Measurements from ENCODE around the gene VILL. TPM values are rescaled to one million over a fixed set of nuclear protein-coding genes. Genes with fewer than 3 reads are reported as not detected.

Gene VILL
- total RNA-seq, 1 experiment from 2014 or later, result 2.9 TPM

DNA sequence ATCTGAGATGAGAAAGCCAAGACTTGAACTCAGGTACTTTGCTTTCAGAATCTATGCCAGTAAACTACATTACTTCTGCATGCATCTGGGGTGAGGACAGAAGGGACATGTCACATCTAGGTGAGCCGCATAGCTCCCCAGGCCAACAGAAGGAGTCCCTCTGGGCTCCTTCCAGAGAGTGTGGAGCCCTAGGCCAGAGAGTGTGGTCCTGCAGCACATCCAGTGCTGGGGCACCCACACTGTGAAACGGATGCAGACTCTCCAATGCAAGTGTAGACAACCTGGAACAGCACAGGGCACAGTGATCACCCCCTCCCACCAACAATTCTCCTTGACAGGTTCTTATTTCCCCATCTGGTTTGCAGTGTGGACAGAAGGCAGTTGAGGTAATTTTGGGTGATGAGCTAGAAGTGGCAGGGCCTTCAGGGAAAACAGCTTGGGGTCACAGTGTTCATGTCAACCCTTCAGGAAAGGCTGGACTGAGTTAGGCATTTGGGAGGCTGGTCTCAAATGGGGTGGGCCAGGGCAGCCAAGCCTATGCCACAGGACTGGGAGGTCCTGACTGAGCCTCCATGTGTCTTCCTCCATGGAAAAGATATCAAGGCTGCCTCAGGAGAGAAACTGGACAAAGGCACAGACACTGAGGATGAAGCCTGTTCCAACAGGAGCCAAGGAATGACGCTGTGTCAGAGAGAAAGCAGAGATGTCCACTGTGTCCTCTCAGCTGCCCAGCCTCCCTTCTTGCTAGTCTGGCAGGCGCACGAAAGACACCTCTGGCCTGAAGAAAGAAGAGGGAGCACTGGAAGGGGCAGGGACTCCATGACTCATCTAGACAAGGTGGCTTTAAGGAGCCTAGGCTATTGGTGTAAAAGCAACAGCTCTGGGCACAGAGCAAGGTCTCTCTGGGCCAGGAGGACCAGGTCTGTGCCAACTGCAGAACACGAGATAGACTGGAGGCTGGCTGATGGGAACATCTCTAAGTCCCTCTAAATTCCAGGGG lies 37.2 kb downstream of the VILL start:
- no peak overlapping the region for H3K4me3 ChIP-seq (ENCODE audit: low read depth, low read length, poor library complexity, severe bottlenecking)
- ChIA-PET POLR2A (ENCODE audit: low non-redundant PET) (no interaction called here), CTCF (no interaction called here)
- no peaks in the 10 kb centered on the region for H3K4me1 ChIP-seq (ENCODE audit: insufficient read depth, low read length, poor library complexity, severe bottlenecking)
- BruUV-seq (replicated peaks), result no TSS peak
- TF ChIP-seq, protein P1, sequence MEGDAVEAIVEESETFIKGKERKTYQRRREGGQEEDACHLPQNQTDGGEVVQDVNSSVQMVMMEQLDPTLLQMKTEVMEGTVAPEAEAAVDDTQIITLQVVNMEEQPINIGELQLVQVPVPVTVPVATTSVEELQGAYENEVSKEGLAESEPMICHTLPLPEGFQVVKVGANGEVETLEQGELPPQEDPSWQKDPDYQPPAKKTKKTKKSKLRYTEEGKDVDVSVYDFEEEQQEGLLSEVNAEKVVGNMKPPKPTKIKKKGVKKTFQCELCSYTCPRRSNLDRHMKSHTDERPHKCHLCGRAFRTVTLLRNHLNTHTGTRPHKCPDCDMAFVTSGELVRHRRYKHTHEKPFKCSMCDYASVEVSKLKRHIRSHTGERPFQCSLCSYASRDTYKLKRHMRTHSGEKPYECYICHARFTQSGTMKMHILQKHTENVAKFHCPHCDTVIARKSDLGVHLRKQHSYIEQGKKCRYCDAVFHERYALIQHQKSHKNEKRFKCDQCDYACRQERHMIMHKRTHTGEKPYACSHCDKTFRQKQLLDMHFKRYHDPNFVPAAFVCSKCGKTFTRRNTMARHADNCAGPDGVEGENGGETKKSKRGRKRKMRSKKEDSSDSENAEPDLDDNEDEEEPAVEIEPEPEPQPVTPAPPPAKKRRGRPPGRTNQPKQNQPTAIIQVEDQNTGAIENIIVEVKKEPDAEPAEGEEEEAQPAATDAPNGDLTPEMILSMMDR (conservative IDR thresholded peaks at IDR 0.05; ENCODE audit: low read depth, low read length), result no peak
- TF ChIP-seq EZH2 (IDR thresholded peaks at IDR 0.05; ENCODE audit: borderline replicate concordance, low read depth, low read length, poor library complexity, severe bottlenecking), result no peak
- H3K27ac ChIP-seq (ENCODE audit: low read depth, low read length, poor library complexity, severe bottlenecking), result no peak overlapping the region
- DNase-seq (ENCODE audit: low spot score), result no peak
- intact Hi-C loops (cut with micrococcal nuclease; ENCODE audit: unreplicated experiment), result no loop called here
- H3K36me3 ChIP-seq (ENCODE audit: insufficient read depth, low read length, poor library complexity, severe bottlenecking), result no peaks in the 10 kb centered on the region
- no peaks in the 10 kb centered on the region for H3K27me3 ChIP-seq (replicated peaks; ENCODE audit: insufficient read depth, low read depth, low read length, poor library complexity)
- H3K9me3 ChIP-seq (ENCODE audit: low read depth, low read length, poor library complexity, severe bottlenecking), result no peaks in the 10 kb centered on the region

DNA sequence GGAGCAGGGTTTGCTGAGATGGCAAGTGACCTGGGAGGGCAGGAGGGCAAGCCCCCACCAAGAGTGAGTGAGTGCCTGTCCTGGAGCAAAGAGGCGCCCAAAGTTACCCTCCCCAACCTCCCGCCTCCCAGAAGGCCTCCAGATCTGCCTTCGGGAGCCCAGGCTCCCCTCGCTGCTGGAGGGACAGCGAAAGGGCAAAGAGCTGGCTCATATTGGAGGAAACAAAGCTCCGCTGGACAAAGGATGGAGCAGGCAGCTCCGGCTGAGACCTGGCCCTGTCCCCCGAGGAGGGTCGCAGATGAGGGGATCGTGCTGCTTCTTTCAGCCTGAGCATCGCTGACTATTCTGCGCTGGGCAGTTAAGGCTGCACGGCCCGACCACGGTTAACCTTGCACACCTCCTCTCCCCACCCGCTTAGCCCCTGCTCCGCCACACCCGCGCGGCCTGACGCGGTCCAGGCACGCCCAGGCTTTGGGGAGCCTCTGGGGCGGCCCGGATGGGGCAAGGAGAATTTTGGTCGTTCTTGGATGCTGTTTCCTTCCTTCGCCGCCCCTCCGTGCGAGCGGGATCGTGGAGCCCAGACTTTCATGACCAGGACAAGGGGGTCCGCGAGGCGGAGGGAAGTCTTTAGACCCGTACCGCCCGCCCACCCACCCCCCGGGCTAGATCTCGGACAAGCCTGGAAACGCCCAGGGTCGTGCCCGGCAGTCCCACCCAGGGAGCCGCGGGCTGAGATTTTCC lies 38.2 kb downstream of the VILL start:
- POLR2A ChIA-PET (ENCODE audit: low non-redundant PET), result no interaction called here
- Histone ChIP-seq H3K4me1 (ENCODE audit: insufficient read depth, low read length, poor library complexity, severe bottlenecking) (no peaks in the 10 kb centered on the region), H3K36me3 (ENCODE audit: insufficient read depth, low read length, poor library complexity, severe bottlenecking) (no peaks in the 10 kb centered on the region), H3K27me3 (replicated peaks; ENCODE audit: insufficient read depth, low read depth, low read length, poor library complexity) (no peaks in the 10 kb centered on the region), H3K4me3 (ENCODE audit: low read depth, low read length, poor library complexity, severe bottlenecking) (peak overlapping the region; percentile 37), H3K9me3 (ENCODE audit: low read depth, low read length, poor library complexity, severe bottlenecking) (no peaks in the 10 kb centered on the region), H3K27ac (ENCODE audit: low read depth, low read length, poor library complexity, severe bottlenecking) (no peak overlapping the region)
- no peak for TF ChIP-seq EZH2 (IDR thresholded peaks at IDR 0.05; ENCODE audit: borderline replicate concordance, low read depth, low read length, poor library complexity, severe bottlenecking)
- TF ChIP-seq, protein P1 (conservative IDR thresholded peaks at IDR 0.05; ENCODE audit: low read depth, low read length), result no peak
- no peak for DNase-seq (ENCODE audit: low spot score)
- no TSS peak for BruUV-seq (replicated peaks)
- intact Hi-C loops (cut with micrococcal nuclease; ENCODE audit: unreplicated experiment), result no loop called here
- CTCF ChIA-PET, result no interaction called here

DNA sequence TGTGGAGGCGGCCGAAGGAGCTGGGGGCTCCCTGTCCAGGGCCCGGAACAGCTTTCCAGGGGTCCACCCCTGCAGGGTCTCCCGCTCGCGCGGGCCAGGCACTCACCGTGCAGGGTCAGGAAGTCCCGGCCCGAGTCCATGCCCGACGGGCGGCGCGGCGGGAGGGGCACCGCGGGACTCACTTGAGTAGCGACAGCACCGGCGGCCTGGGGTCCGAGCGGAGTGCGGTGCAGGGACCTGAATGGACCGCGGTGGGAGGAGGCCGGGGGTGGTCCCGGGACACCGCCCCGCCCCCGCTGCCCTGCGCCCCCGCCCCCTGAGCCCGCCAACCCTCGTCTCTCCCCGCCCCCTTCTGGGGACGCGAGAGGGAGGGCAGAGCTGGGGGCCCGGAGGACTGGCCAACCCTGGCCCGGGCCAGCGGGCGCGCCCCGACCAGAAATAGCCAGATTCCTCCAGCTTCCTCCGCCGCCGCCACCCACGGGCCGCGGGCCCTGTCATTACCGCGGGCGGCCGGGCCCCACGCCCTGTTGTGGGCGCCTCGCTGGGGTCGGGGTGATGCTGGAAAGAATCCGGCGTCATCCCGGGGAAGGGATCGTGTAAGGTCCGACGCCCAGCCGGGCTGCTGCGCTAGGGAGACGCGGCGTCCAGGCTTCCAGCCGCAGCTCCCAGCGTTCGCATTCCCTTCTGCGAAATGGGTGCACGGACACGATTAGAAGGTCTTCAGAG lies 39.0 kb downstream of the VILL start, which contains the start of gene PLCD1:
TSS of gene PLCD1 (minus strand) at position 243 of the 726 bp plus-strand sequence. CDS start at position 140, 103 bp downstream.
- CTCF ChIA-PET, result no interaction called here
- Histone ChIP-seq H3K27ac (ENCODE audit: low read depth, low read length, poor library complexity, severe bottlenecking) (no peak within 1 kb of the TSS), H3K36me3 (ENCODE audit: insufficient read depth, low read length, poor library complexity, severe bottlenecking) (no peaks in the 10 kb centered on the region), H3K9me3 (ENCODE audit: low read depth, low read length, poor library complexity, severe bottlenecking) (no peaks in the 10 kb centered on the region), H3K4me3 (ENCODE audit: low read depth, low read length, poor library complexity, severe bottlenecking) (peak within 1 kb of the TSS; percentile 37), H3K4me1 (ENCODE audit: insufficient read depth, low read length, poor library complexity, severe bottlenecking) (no peaks in the 10 kb centered on the region), H3K27me3 (replicated peaks; ENCODE audit: insufficient read depth, low read depth, low read length, poor library complexity) (no peaks in the 10 kb centered on the region)
- no peak for DNase-seq (ENCODE audit: low spot score)
- intact Hi-C loops (cut with micrococcal nuclease; ENCODE audit: unreplicated experiment), result no loop called here
- BruUV-seq (replicated peaks), result no TSS peak
- TF ChIP-seq EZH2 (IDR thresholded peaks at IDR 0.05; ENCODE audit: borderline replicate concordance, low read depth, low read length, poor library complexity, severe bottlenecking), result no peak
- TF ChIP-seq, protein P1 (conservative IDR thresholded peaks at IDR 0.05; ENCODE audit: low read depth, low read length), result no peak
- POLR2A ChIA-PET (ENCODE audit: low non-redundant PET), result no interaction called here
